A673 (cell line): Measurements from ENCODE around the gene ZNFX1. TPM values are rescaled to one million over a fixed set of nuclear protein-coding genes. Genes with fewer than 3 reads are reported as not detected.

Experiments used
- Bru-seq: library from RNA; stranded (reverse); fragments of 400-500 nt; gene quantifications from one replicate; lab custom pipeline; 2021; lab: Mats Ljungman, UMichigan
- BruChase-seq, 2 experiments: library from RNA; stranded (reverse); fragments of 400-500 nt; gene quantifications; one replicate each; lab custom pipeline; 2021; lab: Mats Ljungman, UMichigan
- BruUV-seq: library from RNA; stranded (reverse); fragments of 400-500 nt; replicated peaks from 2 replicates; lab custom pipeline; 2021; lab: Mats Ljungman, UMichigan
- CTCF ChIA-PET: fragments of 300-600 bp; sonication (Branson Sonifier 250); formaldehyde crosslinking; loops from one replicate; lab custom pipeline; 2022; ENCODE audit warnings: antibody characterized with exemption; lab: Charles Lee
- POLR2A ChIA-PET: fragments of 300-600 bp; sonication (Branson Sonifier 250); formaldehyde crosslinking; loops from one replicate; lab custom pipeline; 2022; ENCODE audit warnings: antibody characterized with exemption; ENCODE audit not compliant: low non-redundant PET; lab: Charles Lee
- DNase-seq: peaks from one replicate; pipeline ENCODE4 v3.0.0-alpha.2; 2015; ENCODE audit warnings: low spot score
- H3K27ac ChIP-seq: fragments of 200-600 bp; sonication (generic); 2 replicates; pipeline ENCODE4 v1.5.1; 2016; ENCODE audit warnings: mixed run types, low read depth, mild to moderate bottlenecking, mixed read lengths, antibody characterized with exemption, low read length; ENCODE audit not compliant: poor library complexity, severe bottlenecking
- H3K27me3 ChIP-seq: fragments of 200-600 bp; sonication (generic); replicated peaks from 2 replicates; pipeline ENCODE4 v1.6.1; 2017; ENCODE audit warnings: mixed run types, low read depth, mild to moderate bottlenecking, mixed read lengths, antibody characterized with exemption, low read length; ENCODE audit not compliant: insufficient read depth, poor library complexity
- H3K36me3 ChIP-seq: fragments of 200-600 bp; sonication (generic); 2 replicates; pipeline ENCODE4 v1.6.1; 2016; ENCODE audit warnings: mixed run types, mild to moderate bottlenecking, mixed read lengths, antibody characterized with exemption, low read length; ENCODE audit not compliant: insufficient read depth, poor library complexity, severe bottlenecking
- H3K4me1 ChIP-seq: fragments of 200-600 bp; sonication (generic); 2 replicates; pipeline ENCODE4 v1.6.1; 2017; ENCODE audit warnings: mixed run types, mild to moderate bottlenecking, mixed read lengths, antibody characterized with exemption, low read length; ENCODE audit not compliant: insufficient read depth, poor library complexity, severe bottlenecking
- H3K4me3 ChIP-seq: fragments of 200-600 bp; sonication (generic); 2 replicates; pipeline ENCODE4 v1.5.1; 2016; ENCODE audit warnings: low read depth, mixed run types, mild to moderate bottlenecking, mixed read lengths, low read length; ENCODE audit not compliant: poor library complexity, severe bottlenecking
- H3K9me3 ChIP-seq: fragments of 200-600 bp; sonication (generic); 2 replicates; pipeline ENCODE4 v1.6.1; 2016; ENCODE audit warnings: mixed run types, low read depth, mild to moderate bottlenecking, mixed read lengths, antibody characterized with exemption, low read length; ENCODE audit not compliant: poor library complexity, severe bottlenecking
- EZH2 ChIP-seq: fragments of 200-600 bp; sonication (generic); IDR thresholded peaks from 2 replicates; pipeline ENCODE4 v1.6.1; 2017; ENCODE audit warnings: borderline replicate concordance, low read depth, mild to moderate bottlenecking, mixed read lengths, antibody characterized with exemption, low read length; ENCODE audit not compliant: poor library complexity, severe bottlenecking
- intact Hi-C: fragments of 100-400 bp; cut with micrococcal nuclease; formaldehyde crosslinking; loops from one replicate; pipeline ENCODE4 v1.10.0; 2022; ENCODE audit not compliant: unreplicated experiment
- long read RNA-seq: library from polyadenylated mRNA; stranded (forward); transcript quantifications from one replicate; pipeline ENCODE4 v2.0.0, GENCODE V29; 2022
- total RNA-seq: library from RNA; stranded (reverse); gene quantifications from 2 replicates; pipeline ENCODE4 v1.2.3, GENCODE V29; 2021
- TF ChIP-seq, protein P1 (sequence below): fragments of 300-800, 200-600 bp; sonication (generic); conservative IDR thresholded peaks from 2 replicates; pipeline ENCODE4 v1.5.1; 2017; ENCODE audit warnings: low read depth, mild to moderate bottlenecking, antibody characterized with exemption, low read length, moderate library complexity, mixed read lengths

Gene ZNFX1
- total RNA-seq (15.4 and 19.0 TPM in 2 replicates), Bru-seq, nascent RNA (percentile 73 among the genes with signal in this experiment), BruChase-seq, experiment 1, labeled RNA remaining after a 2-hour chase (percentile 74 among the genes with signal in this experiment), BruChase-seq, experiment 2, labeled RNA remaining after a 6-hour chase (percentile 71 among the genes with signal in this experiment)
- long read RNA-seq, partial matches to known transcripts, result 3 of 10 reads
- long read RNA-seq, other reads (novel, unspliced or antisense), result 7 of 10 reads

DNA sequence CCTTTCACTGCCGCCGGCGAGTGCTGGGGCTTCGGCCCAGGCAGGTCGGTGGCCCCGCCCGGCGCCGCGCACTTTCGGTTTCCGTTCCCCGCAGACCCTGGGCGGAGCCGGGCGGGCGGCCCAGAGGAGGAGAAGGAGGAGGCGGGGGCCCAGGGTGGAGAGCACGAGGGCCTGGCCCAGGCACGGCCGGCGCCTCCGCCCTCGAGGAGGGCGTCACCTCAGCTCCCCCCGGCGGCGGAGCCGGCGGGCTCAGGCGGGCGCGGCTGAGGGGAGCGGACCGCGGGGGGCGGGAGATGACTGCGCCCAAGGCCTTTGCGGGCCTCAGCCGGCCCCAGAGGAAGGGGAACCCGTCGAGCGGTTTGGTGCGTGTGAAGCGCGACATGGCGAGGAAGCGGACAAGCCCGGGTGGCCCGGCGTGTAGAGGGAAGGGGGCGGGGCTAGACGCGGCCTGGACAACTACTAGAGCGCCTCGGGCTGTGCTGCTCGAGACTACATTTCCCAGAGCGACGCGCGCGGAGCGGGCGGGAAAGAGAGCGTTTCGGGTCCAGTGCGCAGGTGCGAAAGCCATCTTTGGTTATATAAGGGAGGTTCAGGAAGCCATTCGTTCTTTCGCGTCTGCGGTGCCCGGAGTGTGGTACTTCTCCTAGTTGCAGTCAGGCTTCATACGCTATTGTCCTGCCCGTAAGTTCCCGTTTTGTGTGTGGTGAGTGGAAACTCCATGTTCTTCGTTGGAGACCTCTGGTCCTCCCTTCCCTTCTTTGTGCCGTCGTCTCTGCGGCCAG, at the start of gene ZNFX1:
Gene ZNFX1 (minus strand): TSS at position 22 of the 782 bp plus-strand sequence. CDS start 2,218 bp downstream, outside the sequence.
- POLR2A ChIA-PET, result interaction anchor here (0.7 kb wide), 1 partner anchor 619 kb away, joined by 3 read pairs; no protein-coding TSS in a partner anchor
- H3K36me3 ChIP-seq, result peaks cover 67% of the 10 kb centered on the region
- peak within 1 kb of the TSS; percentile 81 for H3K4me3 ChIP-seq
- peaks cover 8% of the 10 kb centered on the region for H3K4me1 ChIP-seq
- no peaks in the 10 kb centered on the region for H3K27me3 ChIP-seq
- intact Hi-C loops, result no loop called here
- CTCF ChIA-PET, result no interaction called here
- peak; percentile 99 for DNase-seq
- H3K27ac ChIP-seq, result peak within 1 kb of the TSS; percentile 94
- no peak for TF ChIP-seq EZH2
- TF ChIP-seq, protein P1, sequence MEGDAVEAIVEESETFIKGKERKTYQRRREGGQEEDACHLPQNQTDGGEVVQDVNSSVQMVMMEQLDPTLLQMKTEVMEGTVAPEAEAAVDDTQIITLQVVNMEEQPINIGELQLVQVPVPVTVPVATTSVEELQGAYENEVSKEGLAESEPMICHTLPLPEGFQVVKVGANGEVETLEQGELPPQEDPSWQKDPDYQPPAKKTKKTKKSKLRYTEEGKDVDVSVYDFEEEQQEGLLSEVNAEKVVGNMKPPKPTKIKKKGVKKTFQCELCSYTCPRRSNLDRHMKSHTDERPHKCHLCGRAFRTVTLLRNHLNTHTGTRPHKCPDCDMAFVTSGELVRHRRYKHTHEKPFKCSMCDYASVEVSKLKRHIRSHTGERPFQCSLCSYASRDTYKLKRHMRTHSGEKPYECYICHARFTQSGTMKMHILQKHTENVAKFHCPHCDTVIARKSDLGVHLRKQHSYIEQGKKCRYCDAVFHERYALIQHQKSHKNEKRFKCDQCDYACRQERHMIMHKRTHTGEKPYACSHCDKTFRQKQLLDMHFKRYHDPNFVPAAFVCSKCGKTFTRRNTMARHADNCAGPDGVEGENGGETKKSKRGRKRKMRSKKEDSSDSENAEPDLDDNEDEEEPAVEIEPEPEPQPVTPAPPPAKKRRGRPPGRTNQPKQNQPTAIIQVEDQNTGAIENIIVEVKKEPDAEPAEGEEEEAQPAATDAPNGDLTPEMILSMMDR, result peak; percentile 8; the same call in 1 of the 2 replicates
- H3K9me3 ChIP-seq, result peaks cover 20% of the 10 kb centered on the region
- no TSS peak for BruUV-seq

DNA sequence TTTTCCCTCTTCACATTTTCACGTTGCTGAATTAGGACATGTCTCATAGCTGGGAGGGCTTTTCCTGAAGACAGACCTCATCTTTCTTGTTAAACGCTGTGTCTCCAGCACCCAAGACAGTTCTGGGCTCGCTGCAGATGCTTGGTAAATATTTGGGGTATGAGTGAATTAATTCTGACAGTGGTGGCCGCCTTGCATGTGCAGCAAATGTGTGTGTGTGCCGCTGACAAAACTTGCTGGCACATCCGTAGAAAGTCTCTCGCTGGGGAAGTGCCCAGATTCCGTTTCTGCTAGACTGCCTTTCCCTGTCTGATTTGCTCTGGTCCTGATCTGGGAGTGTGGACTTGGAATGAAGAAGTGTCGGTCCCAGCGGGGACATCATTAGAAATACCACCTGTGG, 48.2 kb upstream of the ZNFX1 start:
- DNase-seq, result no peak
- Histone ChIP-seq H3K9me3 (no peaks in the 10 kb centered on the region), H3K36me3 (no peaks in the 10 kb centered on the region), H3K4me3 (no peak overlapping the region), H3K27ac (no peak overlapping the region), H3K4me1 (no peaks in the 10 kb centered on the region), H3K27me3 (peaks cover 45% of the 10 kb centered on the region)
- TF ChIP-seq, protein P1, result no peak
- TF ChIP-seq EZH2, result no peak
- no TSS peak for BruUV-seq
- ChIA-PET CTCF (interaction anchor here (0.7 kb wide), 1 partner anchor 80 kb away, joined by 3 read pairs; no protein-coding TSS in a partner anchor), POLR2A (no interaction called here)
- intact Hi-C loops, result loop anchor here (10.0 kb wide), 1 partner anchor 191 kb away; no protein-coding TSS in a partner anchor

DNA sequence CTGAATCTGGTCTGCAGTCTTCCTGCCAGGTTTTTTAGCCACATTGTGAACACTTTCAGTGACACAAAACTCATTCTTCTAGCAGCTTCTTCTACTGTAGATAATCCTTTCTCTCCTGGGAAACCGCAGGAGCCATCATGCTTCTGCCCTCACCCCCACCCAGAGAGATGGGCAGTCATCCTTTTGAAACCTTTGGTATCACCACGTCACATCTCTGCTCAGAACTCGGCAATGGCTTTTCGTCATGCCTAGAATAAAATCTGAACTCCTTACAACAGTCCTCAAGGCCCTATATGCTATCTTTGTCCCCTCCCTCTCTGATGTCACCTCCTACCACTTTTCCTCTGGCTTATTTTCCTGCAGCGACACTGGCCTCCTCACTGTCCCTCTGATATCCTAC, 46.4 kb upstream of the ZNFX1 start:
- intact Hi-C loops, result loop anchor here (10.0 kb wide), 1 partner anchor 190 kb away; no protein-coding TSS in a partner anchor
- TF ChIP-seq, protein P1, result no peak
- no peak for TF ChIP-seq EZH2
- ChIA-PET POLR2A (no interaction called here), CTCF (interaction anchor here (1.0 kb wide), 1 partner anchor 77 kb away, joined by 5 read pairs; no protein-coding TSS in a partner anchor)
- no TSS peak for BruUV-seq
- H3K36me3 ChIP-seq, result no peaks in the 10 kb centered on the region
- H3K4me3 ChIP-seq, result no peak overlapping the region
- H3K27ac ChIP-seq, result no peak overlapping the region
- no peaks in the 10 kb centered on the region for H3K9me3 ChIP-seq
- DNase-seq, result no peak
- H3K4me1 ChIP-seq, result no peaks in the 10 kb centered on the region
- H3K27me3 ChIP-seq, result peaks cover 60% of the 10 kb centered on the region
